HG02840 (cell line): ENCODE results near the gene SPECC1.
"Not testable (repeated sequence)": the region's sequence is repeated elsewhere in the genome, so short reads cannot be mapped to it uniquely, and the experiment has no call there.

Experiments used
- ATAC-seq: cut with Tn5 transposase; IDR thresholded peaks from one replicate; pipeline ENCODE4 v1.9.1; 2021; ENCODE audit warnings: mild to moderate bottlenecking, moderate library complexity, moderate number of reproducible peaks; ENCODE audit not compliant: unreplicated experiment, low FRiP score

Gene SPECC1

GRCh38 chr17:20063665-20064648, 54.8 kb downstream of the SPECC1 start:
- ATAC-seq, result no peak

GRCh38 chr17:20066253-20066652, 57.1 kb downstream of the SPECC1 start:
- no peak for ATAC-seq

- ATAC-seq, result no peak
These were observed 58.6 kb downstream of the SPECC1 start for GRCh38 chr17:20067711-20068110.

DNA sequence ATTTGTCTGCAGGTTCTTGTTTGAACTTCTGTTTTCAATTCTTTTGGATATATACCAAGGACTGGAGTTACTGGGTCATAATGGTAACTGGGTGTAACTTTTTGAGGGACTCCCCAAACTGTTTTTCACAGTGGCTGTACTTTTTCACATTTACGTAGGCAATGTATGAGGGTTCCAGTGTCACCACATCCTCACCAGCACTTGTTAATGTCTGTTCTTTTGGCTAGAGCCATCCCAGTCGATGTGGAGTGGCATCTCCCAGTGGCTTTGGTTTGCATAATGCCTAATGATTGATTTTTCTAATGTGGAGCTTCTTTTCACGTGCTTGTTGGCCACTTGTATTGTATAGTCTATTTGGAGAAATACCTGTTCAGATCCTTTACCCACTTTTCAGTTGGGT, 59.3 kb downstream of the SPECC1 start:
- ATAC-seq, result no peak

DNA sequence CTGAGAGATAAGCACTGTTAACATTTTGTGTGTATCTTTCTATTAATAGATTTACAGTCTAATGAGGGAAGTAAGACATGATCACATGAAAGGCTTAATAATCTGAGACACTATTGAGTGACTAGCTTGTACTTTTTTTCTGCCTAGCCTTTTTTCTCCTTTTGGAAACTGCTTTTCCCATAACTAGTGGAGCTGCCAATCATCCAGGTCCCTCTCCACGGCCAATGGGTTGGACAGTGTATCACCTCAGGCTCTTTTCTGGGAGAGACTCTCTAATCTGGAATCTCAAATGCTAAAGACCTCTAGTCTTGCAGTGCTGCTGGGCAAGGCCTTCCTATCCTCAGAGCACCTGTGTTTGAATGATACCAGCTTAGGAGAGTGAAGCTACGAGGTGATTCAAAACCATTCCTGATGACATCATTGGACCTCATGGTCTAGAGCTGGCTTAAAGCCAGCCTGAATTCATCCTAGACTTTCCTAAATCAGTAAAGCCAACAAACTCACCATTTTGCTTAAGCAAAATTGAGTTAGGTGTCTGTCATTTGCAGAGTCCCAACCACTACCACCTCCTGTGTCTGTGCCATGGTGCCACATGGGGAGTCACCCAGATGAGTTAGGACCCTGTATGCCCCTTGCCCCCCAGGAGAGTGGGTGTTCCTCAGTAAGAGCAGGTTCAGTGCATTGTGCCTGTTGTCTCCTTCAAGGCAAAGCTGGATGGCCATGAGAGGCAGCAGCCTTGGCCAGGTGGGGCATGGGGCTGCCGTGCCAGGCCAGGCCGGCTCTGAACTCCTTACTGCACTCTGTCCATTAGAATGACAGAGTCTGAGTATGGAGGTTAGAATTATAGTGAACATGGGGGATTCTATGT, 62.9 kb downstream of the SPECC1 start:
- ATAC-seq, result no peak

- ATAC-seq, result no peak
These were observed 63.5 kb downstream of the SPECC1 start for GRCh38 chr17:20072692-20072992.

GRCh38 chr17:20073055-20073979, 64.2 kb downstream of the SPECC1 start:
- no peak for ATAC-seq

GRCh38 chr17:20074001-20074400, 64.8 kb downstream of the SPECC1 start:
- ATAC-seq, result no peak

- no peak for ATAC-seq
These were observed 65.3 kb downstream of the SPECC1 start for GRCh38 chr17:20074489-20074888.

- not testable (repeated sequence) for ATAC-seq
These were observed 67.0 kb downstream of the SPECC1 start for GRCh38 chr17:20076137-20076536.

DNA sequence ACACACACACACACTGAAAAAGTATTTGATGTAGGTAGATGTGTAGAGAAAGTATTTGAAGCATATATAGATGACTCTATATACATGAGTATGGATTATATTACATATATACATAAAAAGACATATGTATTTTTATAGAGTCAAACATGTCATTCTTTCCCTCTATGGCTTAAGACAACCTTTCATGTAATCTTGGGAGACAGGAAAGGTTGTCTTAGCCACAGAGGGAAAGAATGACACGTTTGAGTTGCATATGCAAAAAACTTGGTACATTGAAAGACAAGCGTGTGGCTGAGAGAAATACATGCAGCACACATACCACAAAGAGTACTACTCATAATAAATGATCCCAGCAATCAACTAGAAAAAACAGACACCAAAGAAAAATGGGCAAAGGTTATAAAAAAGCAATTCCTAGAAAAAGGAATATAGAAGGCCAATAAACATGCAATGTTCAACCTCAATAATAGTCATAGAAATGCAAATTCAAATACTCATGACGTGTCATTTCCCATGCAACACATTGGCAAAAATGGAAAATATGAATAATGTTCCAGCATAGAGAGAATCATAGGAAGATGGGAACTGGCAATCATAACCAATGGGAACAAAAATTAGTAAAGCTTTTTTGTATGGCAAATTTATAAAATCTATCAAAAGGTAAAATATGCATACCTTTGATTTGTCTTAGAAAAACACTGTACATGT, 69.0 kb downstream of the SPECC1 start:
- no peak for ATAC-seq

DNA sequence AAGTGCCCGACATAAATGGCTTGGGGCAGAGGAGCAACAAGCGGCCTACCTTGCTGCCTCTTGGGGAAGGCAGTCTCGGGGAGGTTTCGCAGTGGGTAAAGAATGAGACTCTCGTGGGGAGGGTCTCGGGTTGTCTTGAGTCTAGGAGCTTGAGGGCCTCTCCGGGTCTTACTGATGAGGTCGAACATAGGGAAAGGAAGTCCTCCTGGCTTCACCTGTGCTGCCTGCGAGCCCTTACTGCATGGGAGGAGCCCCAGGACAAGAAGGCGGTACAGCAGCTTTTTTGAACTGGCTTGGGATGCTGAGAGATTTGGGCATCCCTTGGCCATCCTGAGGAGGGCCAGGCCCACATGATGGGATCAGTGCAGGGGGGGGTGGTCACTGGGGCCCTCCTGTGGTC, 71.4 kb downstream of the SPECC1 start:
- ATAC-seq, result no peak

- ATAC-seq, result no peak
These were observed 74.1 kb downstream of the SPECC1 start for GRCh38 chr17:20083156-20083859.

GRCh38 chr17:20084621-20085282, 75.6 kb downstream of the SPECC1 start:
- no peak for ATAC-seq

- ATAC-seq, result no peak
These were observed 76.2 kb downstream of the SPECC1 start for GRCh38 chr17:20085283-20085845.

GRCh38 chr17:20086416-20087076, 77.4 kb downstream of the SPECC1 start:
- no peak for ATAC-seq

DNA sequence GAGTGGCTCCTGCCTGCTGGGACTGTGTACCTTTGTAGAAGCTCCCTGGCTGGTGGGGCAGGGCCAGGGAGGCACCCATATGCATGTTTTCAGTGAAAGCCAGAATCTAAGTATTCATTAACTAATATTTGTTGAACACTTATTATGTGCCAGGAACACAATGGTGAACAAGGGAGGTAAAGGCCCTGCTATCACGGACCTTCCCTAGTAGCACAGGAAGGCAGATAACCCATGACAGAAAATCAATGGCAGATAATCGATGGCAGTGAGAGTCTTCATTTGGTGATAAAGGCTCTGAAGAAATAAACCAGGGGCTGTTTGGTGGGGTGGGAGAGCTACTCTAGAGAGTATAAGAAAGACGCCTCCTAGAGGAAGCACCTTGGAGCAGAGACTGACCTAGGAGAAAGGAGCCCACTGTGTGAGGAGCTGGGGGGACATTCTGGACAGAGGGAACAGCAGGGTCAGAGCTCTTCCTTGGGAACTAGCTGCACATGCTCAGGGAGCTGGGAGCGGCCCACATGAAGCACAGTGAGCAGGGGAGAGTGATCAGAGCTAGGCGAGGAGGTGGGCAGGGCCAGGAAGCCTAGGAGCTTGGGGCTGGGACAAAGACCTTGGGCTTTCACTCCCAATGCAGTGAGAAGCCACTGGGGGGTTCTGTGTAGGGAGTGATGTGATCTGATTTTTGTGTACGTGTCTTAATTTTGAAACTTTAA, 78.5 kb downstream of the SPECC1 start:
- no peak for ATAC-seq
